ENCODE results near the gene VEGFA.
"Not testable (repeated sequence)": the region's sequence is repeated elsewhere in the genome, so short reads cannot be mapped to it uniquely, and the experiment has no call there.

The VEGFA gene

DNA sequence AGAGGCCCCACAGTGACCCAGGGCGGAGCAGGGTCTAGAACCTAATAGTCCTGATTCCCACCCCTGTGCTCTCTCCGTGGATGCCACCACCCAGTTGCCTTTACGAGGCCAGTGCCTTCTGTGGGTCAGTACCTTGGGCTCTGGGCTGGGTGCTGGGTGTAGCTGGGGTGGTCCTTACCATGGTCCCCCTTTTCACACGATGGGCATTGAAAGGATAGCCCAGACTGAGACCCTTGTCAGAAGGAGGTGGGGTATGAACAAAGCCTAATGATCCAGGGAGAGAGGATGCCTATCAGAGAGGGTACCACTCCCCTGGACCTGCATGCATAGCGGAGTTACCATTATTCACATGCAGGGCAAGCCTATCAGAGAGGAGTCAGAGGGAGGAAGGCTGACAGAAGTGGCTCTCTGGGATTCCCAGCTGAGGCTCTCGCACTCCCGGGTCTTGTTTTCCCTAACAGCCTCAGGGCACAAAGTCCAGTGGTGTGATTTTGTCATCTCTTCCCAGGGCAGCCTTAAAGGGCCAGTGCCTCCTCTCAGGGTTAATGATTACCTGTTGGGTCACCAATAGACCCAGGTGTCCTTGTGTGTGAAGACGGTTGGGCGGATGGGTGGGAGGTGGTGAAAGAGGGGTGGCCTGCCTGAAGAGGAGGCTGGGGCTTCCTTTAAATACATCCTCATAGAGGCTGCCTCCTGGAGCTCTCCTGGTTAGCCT is 36.2 kb downstream of the VEGFA start:
- DNase-seq: no peak

DNA sequence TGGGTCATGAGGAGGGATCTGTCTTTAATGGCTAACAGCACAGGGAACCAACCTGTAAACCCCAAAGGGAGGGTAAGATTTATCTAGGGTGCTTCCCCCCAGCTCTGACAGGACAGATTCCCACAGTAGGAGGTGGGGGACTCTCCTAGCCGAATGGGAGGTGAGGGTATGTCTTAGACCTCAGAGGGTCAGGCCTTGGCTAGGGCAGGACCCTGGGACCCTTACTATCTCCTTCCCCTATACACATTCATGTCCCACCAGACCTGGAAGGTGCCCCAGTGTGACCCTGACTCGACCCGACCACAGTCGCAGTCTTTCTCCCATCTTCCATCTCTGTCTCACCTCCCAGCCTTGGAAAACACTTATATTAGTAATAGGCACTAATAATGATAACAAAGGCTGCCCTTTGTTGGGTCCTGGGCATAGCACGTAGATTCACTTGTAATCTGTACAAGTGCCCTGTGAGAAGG is 36.8 kb downstream of the VEGFA start:
- DNase-seq: no peak

DNA sequence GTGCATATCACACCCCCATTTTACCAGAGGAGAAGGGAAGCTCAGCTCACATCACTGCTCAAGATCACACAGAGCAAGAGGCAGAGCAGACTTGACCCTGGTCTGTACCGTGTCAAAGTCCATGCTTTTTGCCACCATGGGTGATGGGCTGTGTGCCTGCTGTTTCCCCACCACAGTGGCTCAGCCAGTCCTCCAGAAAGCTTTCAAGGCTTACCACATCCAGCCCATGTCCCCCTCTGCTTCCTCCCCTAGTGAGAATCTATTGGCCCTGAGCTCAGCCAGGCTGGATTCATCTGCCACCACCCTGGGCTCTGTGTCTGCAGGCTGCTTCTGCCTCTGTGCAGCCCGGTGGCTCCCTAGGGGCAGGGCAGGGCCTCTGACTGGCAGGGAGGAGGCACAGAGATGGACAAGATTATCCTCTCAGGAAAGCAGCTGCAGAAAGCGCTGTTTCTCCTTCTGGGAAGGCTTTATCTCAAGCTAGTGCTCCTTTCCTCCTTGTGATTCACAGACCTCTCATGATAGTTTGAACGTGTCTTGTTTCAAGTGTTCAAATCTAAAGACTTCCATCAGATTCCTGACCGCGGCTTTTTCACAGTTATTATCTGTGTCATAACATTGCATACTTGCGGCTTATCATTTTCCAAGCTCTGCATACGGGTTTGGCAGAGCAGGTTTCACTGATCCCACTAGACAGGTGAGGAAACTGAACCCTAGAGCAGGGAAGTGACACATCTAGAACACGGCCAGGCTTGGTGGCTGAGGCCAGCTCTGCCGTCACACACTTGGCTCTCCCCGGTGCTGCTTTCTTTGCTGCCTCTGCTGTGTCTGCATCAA is 37.4 kb downstream of the VEGFA start:
- no peak for DNase-seq

DNA sequence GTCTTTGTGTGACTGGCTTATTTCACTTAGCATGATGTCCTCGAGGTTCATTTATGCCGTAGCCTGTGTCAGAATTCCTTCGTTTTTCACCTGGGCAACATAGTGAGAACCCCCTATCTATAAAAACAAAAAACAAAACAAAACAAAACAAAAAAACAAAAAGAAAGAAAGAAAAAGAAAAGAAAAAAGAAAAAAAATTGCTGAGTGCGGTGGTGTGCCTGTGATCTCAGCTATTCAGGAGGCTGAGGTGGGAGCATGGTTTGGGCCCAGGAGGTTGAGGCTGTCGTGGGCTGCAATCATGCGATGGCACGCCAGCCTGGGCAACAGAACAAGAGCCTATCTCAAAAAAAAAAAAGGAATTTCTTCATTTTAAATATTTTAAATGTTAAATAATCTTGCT is 38.4 kb downstream of the VEGFA start:
- no peak for DNase-seq

DNA sequence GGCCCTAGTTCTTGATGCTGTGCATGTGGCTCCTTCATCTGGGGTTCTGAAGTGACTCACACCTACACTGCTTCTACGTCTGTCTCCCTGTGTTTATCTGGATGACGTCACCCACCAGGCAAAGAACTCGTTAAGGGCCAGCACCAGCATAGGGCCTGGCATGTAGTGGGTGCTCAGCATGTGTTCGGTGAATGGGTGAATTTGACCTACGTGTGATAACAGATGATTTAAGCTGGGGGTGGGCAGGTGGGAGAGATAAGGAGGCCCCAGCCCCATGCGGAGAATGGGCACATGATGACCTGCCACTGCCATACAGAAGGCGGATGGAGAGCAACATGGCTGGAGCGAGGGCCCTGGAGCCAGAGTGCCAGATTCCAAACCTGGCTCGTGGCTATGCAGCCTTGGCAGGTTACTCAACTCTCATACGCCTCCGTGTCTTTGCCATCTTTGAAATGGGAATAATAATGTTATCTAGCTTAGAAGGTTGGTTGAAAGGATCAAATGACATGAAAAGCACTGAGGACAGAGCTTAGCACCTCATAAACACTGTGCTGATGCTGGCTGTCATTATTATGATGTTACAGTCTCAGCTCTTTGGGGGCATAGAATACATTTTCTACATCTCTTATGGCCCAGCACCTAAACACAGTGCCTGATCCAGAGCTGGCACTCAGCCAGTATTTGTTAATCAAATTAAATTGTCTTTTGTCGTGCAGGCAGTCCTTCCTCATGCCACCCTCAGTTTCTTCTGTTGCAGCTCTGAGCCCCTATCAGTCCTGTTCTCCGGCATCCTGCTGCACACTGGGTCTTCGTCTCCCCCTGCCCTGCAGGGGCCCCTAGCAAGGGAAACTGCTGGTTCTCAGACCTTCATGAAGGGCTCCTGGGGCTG is 39.6 kb downstream of the VEGFA start:
- no peak for DNase-seq

DNA sequence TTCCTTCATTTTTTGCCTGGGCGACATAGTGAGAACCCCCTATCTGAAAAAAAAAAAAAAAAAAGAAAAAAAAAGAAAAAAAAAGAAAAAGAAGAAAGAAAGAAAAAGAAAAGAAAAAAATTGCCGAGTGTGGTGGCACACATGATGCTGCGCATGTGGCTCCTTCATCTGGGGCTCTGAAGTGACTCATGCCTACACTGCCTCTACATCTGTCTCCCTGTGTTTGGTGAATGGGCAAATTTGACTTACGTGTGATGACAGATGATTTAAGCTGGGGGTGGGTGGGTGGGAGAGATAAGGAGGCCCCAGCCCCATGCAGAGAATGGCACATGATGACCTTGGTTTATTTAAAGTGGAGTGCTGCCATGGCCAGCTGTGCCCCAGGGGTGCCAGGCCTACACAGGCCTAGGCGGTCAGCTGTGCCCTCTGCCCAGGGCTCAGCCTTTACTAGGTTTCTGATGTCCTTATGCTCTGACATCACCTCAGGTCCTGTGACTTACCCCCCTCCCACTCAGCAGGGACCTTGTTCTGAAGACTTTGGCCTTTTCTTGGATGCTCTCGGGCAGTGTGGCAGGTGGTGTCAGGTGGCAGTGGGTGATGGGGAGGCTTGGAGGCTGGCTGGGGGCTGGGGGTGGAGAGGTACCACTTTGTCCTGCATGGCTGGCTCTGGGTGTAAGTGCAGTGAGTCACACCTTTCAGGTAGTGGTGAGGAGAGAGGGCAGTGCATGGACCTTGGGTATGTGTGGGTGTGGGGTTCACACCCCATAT is 41.1 kb downstream of the VEGFA start:
- DNase-seq: no peak

DNA sequence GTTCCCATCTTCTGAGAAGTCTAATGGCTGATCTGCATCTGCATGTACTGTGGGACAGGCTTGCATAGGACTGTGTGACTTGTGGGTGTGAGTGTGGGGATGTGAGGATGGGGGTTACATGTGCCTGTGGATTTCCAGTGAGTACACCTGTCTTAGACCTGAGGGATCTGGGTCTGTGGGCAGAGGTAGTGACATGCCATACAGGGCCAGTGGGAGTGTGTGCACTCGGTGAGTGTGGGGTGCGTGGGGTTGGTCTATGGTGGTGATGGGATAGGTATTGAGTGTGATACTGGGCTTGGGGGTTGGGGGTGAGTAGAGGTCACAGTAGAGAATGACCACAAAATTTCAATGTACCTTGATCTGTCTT is 41.7 kb downstream of the VEGFA start:
- DNase-seq: no peak

DNA sequence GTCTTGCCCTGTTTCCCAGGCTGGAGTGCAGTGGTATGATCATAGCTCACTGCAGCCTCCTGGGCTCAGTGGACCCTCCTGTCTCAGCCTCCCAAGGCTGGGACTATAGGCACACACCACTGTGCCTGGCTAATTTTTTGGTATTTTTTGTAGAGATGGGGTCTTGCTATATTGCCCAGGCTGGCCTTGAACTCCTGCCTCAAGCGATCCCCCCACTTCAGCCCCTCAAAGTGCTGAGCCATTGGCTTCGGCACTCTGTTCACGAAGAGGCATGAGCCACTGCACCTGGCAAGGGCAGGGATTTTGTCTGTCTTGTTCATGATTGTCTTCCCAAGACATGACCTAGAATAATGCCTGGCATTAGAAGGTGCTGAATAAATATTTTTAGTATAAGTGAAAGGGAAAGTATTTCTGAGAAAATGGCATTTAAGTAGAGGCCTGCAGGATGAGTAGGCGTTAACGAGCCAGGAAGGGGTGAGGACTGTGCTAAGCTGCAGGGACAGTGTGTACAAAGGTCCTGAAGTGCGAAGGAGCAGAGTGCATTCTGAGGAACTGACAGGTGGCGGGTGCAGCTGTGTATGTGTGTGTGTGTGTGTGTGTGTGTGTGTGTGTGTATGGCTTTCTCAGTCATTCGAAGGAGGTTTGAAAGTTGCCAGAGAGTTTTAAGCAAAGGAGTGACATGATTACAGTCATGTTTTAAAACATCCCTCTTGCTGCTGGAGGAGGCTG is 43.0 kb downstream of the VEGFA start:
- DNase-seq: no peak

DNA sequence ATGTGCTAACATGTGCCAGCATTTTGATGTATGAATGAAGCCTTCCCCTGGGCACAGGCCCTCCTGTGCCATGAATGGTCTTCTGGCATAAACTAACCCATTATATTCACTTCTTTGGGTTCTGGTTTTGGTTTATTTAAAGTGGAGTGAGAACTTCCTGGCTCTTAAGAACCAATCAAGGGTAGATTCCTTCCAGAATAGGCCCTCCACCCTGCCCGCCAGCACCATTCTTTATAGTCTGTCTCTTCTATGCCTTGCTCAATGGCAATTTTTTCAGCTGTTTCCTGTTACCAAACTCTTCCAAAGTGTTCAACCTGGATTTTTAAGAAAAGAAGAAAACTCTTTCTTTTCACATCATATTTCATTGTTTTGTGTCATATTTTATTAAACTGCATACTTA is 44.1 kb downstream of the VEGFA start:
- no peak for DNase-seq

DNA sequence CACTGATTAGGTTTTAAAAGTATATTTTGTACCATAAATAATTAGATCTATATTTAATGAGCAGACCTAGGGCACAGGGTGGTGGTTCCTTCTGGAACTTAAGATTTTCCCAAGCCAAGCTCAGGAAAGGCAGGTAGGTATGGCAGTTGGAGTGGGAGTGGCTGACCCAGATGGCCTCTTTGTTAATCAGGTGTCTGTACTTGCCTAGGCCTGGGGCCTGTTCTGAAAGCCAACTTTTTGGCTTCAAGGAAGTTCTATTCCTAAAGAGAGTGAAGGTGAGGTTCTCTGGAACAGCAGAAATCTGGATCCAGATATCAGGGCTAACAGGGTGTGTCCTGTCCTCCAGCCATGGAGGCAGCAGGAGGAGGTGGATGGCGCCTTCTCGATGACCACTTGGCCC is 44.9 kb downstream of the VEGFA start:
- no peak for DNase-seq

DNA sequence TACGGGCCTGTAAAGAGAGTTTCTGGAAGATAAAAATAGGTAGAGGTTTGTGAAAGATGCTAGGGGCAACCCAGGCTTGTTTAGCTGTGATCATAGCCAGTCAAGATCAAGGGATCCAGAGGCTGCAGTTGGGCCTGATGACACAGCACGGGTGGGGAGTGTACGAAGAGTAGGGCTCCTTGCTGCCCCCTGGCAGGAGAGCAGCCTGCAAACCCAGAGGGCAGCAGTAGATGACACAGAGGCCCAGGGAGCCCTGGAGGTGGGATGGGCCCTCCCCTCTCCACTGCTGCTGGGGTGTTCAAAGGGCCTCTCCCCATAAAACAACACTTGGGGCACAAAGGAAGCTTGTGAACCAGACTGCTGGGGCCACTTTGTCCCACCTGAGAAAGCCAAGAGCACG is 47.2 kb downstream of the VEGFA start:
- DNase-seq: no peak

DNA sequence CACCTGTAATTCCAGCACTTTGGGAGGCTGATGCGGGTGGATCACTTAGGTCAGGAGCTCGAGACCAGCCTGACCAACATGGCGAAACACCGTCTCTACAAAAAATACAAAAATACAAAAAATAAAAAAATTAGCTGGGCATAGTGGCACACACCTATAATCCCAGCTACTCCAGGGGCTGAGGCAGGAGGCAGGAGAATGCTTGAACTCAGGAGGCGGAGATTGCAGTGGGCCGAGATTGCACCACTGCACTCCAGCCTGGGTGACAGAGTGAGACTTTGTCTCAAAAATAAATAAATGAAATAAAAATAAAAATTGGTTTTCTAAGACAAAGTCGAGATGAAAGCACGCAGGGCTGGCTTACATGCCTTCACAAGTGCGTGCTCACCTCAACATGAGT is 49.0 kb downstream of the VEGFA start:
- not testable (repeated sequence) for DNase-seq

DNA sequence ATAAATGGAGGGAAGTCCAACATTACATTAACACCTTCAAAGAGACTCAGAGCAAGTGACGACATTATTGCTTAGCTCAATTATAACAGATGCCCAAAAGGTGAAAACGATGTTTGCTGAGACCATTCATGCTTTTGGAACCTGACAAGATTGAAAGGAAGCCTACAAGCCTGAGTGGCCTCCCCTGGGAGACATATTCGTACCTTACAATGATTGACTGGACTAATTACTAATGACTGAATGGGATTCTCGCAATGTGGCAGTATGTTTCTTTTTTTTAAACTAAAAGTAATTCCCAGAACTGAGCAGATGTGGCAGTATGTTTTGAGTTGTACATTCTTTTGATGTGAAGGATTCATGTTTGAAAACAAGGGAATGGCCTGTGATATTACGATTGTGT is 49.9 kb downstream of the VEGFA start:
- DNase-seq: no peak

DNA sequence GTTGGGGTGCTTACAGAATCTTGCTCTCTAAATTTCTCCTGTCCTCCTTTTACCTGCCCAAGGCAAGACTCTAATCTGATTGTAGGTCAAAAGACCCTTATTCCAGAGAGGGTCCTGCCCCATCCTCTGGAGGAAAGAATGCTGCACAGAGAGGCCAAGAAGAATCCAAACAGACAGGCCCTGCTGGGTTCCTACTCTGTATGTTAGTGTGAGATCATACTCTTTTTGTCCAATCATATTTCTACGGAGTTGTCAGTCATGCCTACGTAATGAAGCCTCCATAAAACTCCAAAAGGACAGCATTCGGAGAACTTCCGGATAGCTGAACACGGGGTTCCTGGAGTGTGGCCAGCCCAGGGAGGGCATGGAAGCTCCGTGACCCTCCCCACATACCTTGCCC is 50.5 kb downstream of the VEGFA start:
- no peak for DNase-seq

DNA sequence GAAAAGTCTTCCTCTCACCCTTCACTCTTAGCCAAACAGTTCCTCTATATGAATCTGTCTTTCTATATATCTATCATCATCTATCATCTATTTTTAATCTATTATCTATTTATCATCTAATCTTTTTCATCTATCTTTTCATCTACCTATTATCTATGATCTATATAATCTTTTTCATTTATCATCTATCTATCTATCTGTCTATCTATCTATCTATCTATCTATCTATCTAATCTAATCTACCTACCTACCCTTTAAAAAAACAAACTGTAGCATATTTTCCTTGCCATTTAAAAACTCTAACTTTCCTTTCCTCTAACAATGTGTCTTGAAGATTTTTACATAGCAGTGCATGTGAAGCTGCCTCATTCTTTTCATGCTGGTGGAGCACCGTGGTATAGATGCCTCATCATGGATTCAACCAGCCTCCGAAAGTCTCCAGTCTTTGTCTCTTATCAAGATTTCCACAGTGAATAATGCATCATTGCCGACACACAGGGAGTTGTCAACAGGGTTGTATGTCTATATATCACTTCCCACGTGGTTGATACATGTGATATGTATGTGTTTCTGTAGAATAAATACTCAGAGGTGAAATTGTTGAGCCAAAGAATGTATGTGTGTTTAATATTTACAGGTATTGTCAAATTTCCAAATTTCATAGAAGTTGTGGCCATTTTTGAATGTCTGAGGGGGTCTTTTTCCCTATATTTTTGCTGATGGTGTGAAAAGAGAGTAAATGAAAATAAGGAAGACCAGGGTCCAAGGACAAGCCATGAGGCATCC is 51.3 kb downstream of the VEGFA start:
- no peak for DNase-seq

DNA sequence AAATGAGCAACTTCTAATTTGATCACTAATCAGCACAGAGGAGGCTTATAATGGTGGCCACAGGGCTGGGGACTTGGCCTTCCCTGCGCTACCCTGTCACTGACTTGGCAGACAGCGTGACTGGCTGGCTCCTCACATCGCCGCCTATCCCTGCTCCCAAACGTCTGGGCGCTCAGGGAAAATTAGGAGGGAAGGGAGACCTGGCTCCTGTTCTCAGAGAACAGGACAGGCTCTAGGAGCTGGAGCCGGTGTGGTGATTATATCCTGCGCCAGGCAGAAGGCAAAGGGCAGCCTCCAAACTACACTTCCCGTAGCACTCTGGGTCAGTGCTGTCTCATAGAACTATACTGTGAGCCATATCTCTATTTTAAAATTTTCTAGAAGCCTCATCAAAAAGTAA is 53.4 kb downstream of the VEGFA start:
- DNase-seq: no peak

DNA sequence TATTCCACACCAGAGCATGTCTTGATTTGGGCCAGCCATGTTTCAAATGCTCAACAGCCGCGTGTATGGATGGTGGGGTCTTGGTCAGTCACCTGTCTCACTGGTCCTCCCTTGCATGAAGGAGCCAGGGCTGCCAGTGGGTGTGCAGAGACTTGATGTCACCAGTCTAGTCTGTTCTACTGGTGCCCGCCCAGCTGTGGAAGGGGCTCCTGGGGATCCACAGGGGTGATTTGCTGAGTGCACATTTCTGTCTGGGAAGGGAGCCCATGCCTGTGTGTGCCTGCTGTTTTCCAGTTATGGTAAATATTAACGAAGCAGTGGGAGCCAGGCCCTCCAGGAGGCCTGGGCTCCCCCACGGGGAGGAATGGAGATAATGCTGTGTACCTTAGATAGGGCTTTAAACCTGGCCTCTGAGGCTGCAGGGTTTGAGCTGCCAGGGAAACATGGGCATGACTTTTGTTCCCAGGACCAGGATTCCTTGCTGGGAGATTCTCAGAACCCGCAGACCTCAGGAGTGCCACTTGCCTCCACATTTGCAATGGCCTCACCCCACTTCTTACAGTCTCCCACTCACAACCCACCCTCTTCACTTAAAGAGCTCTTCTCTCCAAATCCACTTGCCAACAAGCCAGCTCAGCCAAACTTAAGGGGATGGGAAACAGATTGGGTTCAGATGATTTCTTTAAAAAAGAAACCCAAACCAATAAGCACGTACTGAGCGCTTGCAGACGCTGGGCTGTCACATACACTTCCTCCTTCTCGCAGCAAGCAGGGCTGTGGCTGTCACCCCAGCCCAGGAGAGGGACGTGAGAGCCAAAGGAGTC is 54.1 kb downstream of the VEGFA start:
- no peak for DNase-seq

DNA sequence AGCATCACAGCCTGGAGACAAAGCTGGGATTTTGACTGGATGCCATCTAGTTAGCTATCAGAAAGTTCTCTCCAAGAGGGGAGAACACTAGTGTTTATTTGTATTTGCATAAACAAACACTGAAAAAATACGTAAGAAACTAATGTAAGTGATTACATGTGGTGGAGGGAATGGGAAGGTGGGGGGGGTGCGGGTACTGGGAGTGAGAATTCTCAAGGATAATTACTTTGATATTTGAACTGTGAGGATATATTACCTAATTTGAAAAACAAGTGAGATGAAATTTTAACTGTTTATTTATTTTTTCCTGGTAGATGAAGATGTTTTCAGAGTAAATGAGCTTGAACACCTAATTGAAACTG is 54.7 kb downstream of the VEGFA start:
- no peak for DNase-seq

DNA sequence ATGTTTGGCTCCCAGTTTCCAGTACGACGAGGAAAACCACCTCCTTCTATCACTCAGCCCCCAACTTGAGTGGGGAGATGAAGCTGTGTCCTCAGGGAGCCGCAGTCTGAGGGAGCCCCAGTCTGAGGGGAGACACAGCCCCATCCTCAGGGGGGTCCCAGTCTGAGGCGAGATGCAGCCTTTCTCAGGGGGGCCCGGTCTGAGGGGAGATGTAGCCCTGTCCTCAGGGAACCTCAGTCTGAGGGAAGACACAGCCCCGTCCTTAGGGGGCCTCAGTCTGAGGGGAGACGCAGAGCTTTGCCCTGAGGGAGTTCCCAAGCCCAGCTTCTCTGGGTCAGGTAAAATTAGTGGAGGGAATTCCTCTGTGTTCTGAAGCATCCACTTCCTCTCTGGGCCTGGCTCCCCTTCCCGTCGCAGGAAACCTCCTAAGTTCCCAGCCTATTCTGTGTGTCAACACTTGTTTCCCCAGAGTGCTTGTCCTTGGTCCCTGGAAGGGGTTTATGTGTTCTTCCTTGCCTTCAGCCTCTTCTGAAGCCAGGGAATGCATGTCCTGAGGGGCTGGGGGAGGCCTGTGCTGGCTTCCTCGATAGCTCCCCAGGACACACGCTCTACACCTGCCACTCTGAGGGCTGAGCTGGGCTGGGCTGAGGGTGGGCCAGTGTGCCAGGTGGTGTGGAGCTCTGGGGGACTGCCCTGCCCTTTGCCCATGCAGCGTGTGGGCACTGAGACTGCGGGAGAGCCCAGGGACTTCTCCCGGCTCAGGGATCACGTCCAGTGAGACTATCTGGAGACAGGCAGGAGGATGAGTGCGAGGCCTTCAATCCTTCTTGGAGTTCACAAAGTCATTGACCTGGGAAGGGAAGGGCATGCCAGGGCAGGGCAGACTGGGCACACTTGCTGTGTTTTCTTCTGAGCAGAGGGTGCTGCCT is 55.4 kb downstream of the VEGFA start:
- no peak for DNase-seq
